Chondrocyte (in vitro differentiated cells): ENCODE results near the gene EEF2K. TPM values are rescaled to one million over a fixed set of nuclear protein-coding genes. Genes with fewer than 3 reads are reported as not detected.
"Not testable (repeated sequence)": the region's sequence is repeated elsewhere in the genome, so short reads cannot be mapped to it uniquely, and the experiment has no call there.

Experiments used
- DNase-seq: peaks from one replicate; pipeline ENCODE4 v3.0.0; 2021; ENCODE audit warnings: mixed read lengths, low spot score
- H3K27ac Mint-ChIP-seq: one replicate; pipeline ENCODE4 v1.8.0; 2021; ENCODE audit warnings: mild to moderate bottlenecking, moderate library complexity, mixed read lengths; ENCODE audit not compliant: unreplicated experiment
- H3K27me3 Mint-ChIP-seq: 2 replicates; pipeline ENCODE4 v1.8.0; 2021; ENCODE audit warnings: low read depth, mixed read lengths
- H3K36me3 Mint-ChIP-seq: 2 replicates; pipeline ENCODE4 v1.8.0; 2021; ENCODE audit warnings: low read depth, mixed read lengths
- H3K4me1 Mint-ChIP-seq: 2 replicates; pipeline ENCODE4 v1.8.0; 2021; ENCODE audit warnings: low read depth, mild to moderate bottlenecking, mixed read lengths
- H3K4me3 Mint-ChIP-seq: one replicate; pipeline ENCODE4 v1.8.0; 2021; ENCODE audit warnings: mild to moderate bottlenecking, moderate library complexity, mixed read lengths; ENCODE audit not compliant: unreplicated experiment
- H3K9me3 Mint-ChIP-seq: 2 replicates; pipeline ENCODE4 v1.8.0; 2021; ENCODE audit warnings: low read depth, mixed read lengths
- CTCF ChIP-seq: fragments of 200-600 bp; sonication (generic); IDR thresholded peaks from 2 replicates; pipeline ENCODE4 v1.5.0; 2021; ENCODE audit warnings: antibody characterized with exemption, mild to moderate bottlenecking, moderate library complexity
- total RNA-seq: library from RNA; stranded (reverse); gene quantifications from 3 replicates; pipeline ENCODE4 v1.2.1, GENCODE V29; 2021

EEF2K gene
- total RNA-seq, 1 donor from 2014 or later, result 32.6 TPM

GRCh38 chr16:22213801-22214200 is 7.7 kb downstream of the EEF2K start:
- DNase-seq, result no peak
- Mint-ChIP-seq H3K27ac (no peak overlapping the region), H3K4me1 (peaks cover 50% of the 10 kb centered on the region), H3K27me3 (no peaks in the 10 kb centered on the region), H3K36me3 (peaks cover 14% of the 10 kb centered on the region), H3K4me3 (no peak overlapping the region), H3K9me3 (peaks cover 4% of the 10 kb centered on the region)
- TF ChIP-seq CTCF, result no peak

GRCh38 chr16:22214402-22214801 is 8.3 kb downstream of the EEF2K start:
- Mint-ChIP-seq H3K9me3 (peaks cover 4% of the 10 kb centered on the region), H3K4me3 (no peak overlapping the region), H3K4me1 (peaks cover 44% of the 10 kb centered on the region), H3K27ac (no peak overlapping the region), H3K27me3 (no peaks in the 10 kb centered on the region), H3K36me3 (peaks cover 14% of the 10 kb centered on the region)
- DNase-seq, result no peak
- TF ChIP-seq CTCF, result no peak

- DNase-seq, result no peak
- Mint-ChIP-seq H3K27me3 (no peaks in the 10 kb centered on the region), H3K9me3 (peaks cover 4% of the 10 kb centered on the region), H3K36me3 (peaks cover 14% of the 10 kb centered on the region), H3K4me3 (no peak overlapping the region), H3K27ac (no peak overlapping the region), H3K4me1 (peaks cover 41% of the 10 kb centered on the region)
- TF ChIP-seq CTCF, result no peak
Measured at GRCh38 chr16:22214889-22215288, 8.8 kb downstream of the EEF2K start.

- Mint-ChIP-seq H3K9me3 (no peaks in the 10 kb centered on the region), H3K4me1 (peaks cover 46% of the 10 kb centered on the region), H3K27me3 (no peaks in the 10 kb centered on the region), H3K27ac (peak overlapping the region; percentile 78), H3K4me3 (no peak overlapping the region), H3K36me3 (peaks cover 11% of the 10 kb centered on the region)
- no peak for TF ChIP-seq CTCF
- DNase-seq, result no peak
Measured at GRCh38 chr16:22216191-22216831, 10.2 kb downstream of the EEF2K start.

- peaks cover 11% of the 10 kb centered on the region for H3K36me3 Mint-ChIP-seq
- H3K27me3 Mint-ChIP-seq, H3K9me3 Mint-ChIP-seq, DNase-seq, H3K4me3 Mint-ChIP-seq: not testable (repeated sequence)
- peak overlapping the region; percentile 78 for H3K27ac Mint-ChIP-seq
- H3K4me1 Mint-ChIP-seq, result peaks cover 43% of the 10 kb centered on the region
Measured at GRCh38 chr16:22216832-22217225, 10.8 kb downstream of the EEF2K start.
